Heart left ventricle (tissue), 16 donors: ENCODE measurements around the gene DPH5. TPM values are rescaled to one million over a fixed set of nuclear protein-coding genes. Genes with fewer than 3 reads are reported as not detected.
"Not testable (repeated sequence)": the region's sequence is repeated elsewhere in the genome, so short reads cannot be mapped to it uniquely, and the experiment has no call there.

Source experiments
- ATAC-seq, 4 donors: fragments of 200-7000 bp; cut with Tn5 transposase; one replicate each; pipeline ENCODE4 v1.9.1; 2020 to 2022; ENCODE audit warnings: moderate library complexity in 4 of 4, mild to moderate bottlenecking in 3 of 4, moderate number of reproducible peaks in 1 of 4
- DNase-seq, 5 donors: peaks; one replicate each; pipeline ENCODE4 v3.0.0-alpha.2; 2020
- H3K27ac ChIP-seq, 12 donors: fragments of 200-600 bp; sonication (generic) in 4 of 12; one replicate each; pipeline versions ENCODE4 v1.5.0 to v1.8.0; 2016 to 2022; ENCODE audit warnings: mild to moderate bottlenecking in 2 of 12
- H3K27me3 ChIP-seq, 9 donors: fragments of 200-600 bp; sonication (generic) in 2 of 9; one replicate each; pipeline versions ENCODE4 v1.5.1 to v1.8.0; 2016 to 2022; ENCODE audit warnings: mild to moderate bottlenecking in 3 of 9
- H3K36me3 ChIP-seq, 9 donors: fragments of 200-600 bp; sonication (generic) in 2 of 9; one replicate each; pipeline versions ENCODE4 v1.5.0 to v1.8.0; 2018 to 2022; ENCODE audit warnings: mild to moderate bottlenecking in 2 of 9
- H3K4me1 ChIP-seq, 12 donors: fragments of 200-600 bp; sonication (generic) in 4 of 12; one replicate each; pipeline versions ENCODE4 v1.5.0 to v1.8.0; 2016 to 2022; ENCODE audit warnings: mild to moderate bottlenecking in 3 of 12
- H3K4me3 ChIP-seq, 12 donors: fragments of 200-600 bp; sonication (generic) in 4 of 12; one replicate each; pipeline versions ENCODE4 v1.5.0 to v1.8.0; 2017 to 2022; ENCODE audit warnings: mild to moderate bottlenecking in 9 of 12, moderate library complexity in 4 of 12
- H3K9me3 ChIP-seq, 12 donors: fragments of 200-600 bp; sonication (generic) in 4 of 12; one replicate each; pipeline versions ENCODE4 v1.5.0 to v1.8.0; 2016 to 2022; ENCODE audit warnings: mild to moderate bottlenecking in 1 of 12
- POLR2A ChIP-seq, 2 donors: fragments of 450-650 bp; IDR thresholded peaks; one replicate each; pipeline ENCODE4 v1.6.1; 2017; ENCODE audit warnings: antibody characterized with exemption in 2 of 2, mild to moderate bottlenecking in 2 of 2, moderate library complexity in 2 of 2
- WGBS, 4 donors: extraction: QIAGEN DNeasy Blood & Tissue Kit in 2 of 4; methylation state at CpG; one replicate each; pipeline versions ENCODE4 v1.1.5 to v1.1.7; 2013 to 2018; 5-methylcytosine and 5-hydroxymethylcytosine counted together
- intact Hi-C, 10 donors: fragments of 100-400 bp; cut with DNase I; formaldehyde crosslinking; loops; one replicate each; pipeline versions ENCODE4 v1.11.1 to v1.14.2; 2022
- polyA plus RNA-seq, 2 donors: library from polyadenylated mRNA; stranded (reverse); fragments of 200-250 nt; gene quantifications; one replicate each; pipeline ENCODE4 v1.2.3, GENCODE V29; 2013
- total RNA-seq, 9 donors: library from RNA; depleted of rRNA in 2 of 9; stranded (reverse); fragments of >200 nt in 2 of 9; fragmentation: NEBNext Ultra II Directional in 3 of 9; extraction: Animal tissue kit (Norgen Biotek cat#: 25700) in 3 of 9; gene quantifications; one replicate each; pipeline versions ENCODE4 v1.1.0 to v1.2.4, GENCODE V29; 2016 to 2023
- TF ChIP-seq, protein P1 (sequence below), 12 donors: fragments of 200-600 bp; sonication (generic) in 4 of 12; IDR thresholded peaks; one replicate each; pipeline versions ENCODE4 v1.5.0 to v1.8.0; 2018 to 2022; ENCODE audit warnings: antibody characterized with exemption in 12 of 12, mild to moderate bottlenecking in 5 of 12
- donor health status: ischemic (EF 13 %, LVEDD 7.1; RV severe dilation, severe dysfunction).
- donor health status: healthy with polysubstance abuse.
- donor health status: DM: no; HTN: yes; CAD: no.
- donor health status: DM: no; HTN: no; CAD: no.
- donor health status: ischemic (EF 25% LVEDD 6.9; RV normal size, moderate dysfunction).
- donor health status: ischemic (EF 25% LVEDD 5.7; RV mildly dilated, moderate dysfunction).
- donor health status: healthy.
- donor health status: DM: yes; HTN: yes; CAD: no.
- donor health status: ischemic (EF 35%, LVEDD 5.7; RV mildly dilated, moderate dysfunction).
- donor health status: nonischemic (EF 11% LVEDD 7.7; RV severe dilation, severe dysfunction).
- donor health status: DM: yes; HTN: yes; CAD: no.
- donor health status: PGD.
- donor health status: ischemic (EF 29% LVEDD 5.4; RV normal size, mild dysfunction).
- donor health status: nonischemic (EF 23%, LVEDD 6.1; RV moderate dilation, normal function).

DPH5 gene
- total and polyA plus RNA-seq, 11 donors = 14.8 to 38.1 (median 28.3) TPM

GRCh38 chr1:100959502-100960060 lies 66.0 kb downstream of the DPH5 start:
- Histone ChIP-seq H3K36me3 (peaks cover 0 to 12% (median 0%) of the 10 kb centered on the region in 9 donors), H3K4me3 (no peak overlapping the region), H3K27me3 (no peaks in the 10 kb centered on the region), H3K27ac (no peak overlapping the region), H3K9me3 (no peaks in the 10 kb centered on the region), H3K4me1 (peaks cover 0 to 13% (median 0%) of the 10 kb centered on the region in 12 donors)
- TF ChIP-seq, protein P1, sequence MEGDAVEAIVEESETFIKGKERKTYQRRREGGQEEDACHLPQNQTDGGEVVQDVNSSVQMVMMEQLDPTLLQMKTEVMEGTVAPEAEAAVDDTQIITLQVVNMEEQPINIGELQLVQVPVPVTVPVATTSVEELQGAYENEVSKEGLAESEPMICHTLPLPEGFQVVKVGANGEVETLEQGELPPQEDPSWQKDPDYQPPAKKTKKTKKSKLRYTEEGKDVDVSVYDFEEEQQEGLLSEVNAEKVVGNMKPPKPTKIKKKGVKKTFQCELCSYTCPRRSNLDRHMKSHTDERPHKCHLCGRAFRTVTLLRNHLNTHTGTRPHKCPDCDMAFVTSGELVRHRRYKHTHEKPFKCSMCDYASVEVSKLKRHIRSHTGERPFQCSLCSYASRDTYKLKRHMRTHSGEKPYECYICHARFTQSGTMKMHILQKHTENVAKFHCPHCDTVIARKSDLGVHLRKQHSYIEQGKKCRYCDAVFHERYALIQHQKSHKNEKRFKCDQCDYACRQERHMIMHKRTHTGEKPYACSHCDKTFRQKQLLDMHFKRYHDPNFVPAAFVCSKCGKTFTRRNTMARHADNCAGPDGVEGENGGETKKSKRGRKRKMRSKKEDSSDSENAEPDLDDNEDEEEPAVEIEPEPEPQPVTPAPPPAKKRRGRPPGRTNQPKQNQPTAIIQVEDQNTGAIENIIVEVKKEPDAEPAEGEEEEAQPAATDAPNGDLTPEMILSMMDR (IDR thresholded peaks at IDR 0.05) = no peak
- no peak for TF ChIP-seq POLR2A (IDR thresholded peaks at IDR 0.05)
- intact Hi-C loops = no loop called here
- DNase-seq (no peak), ATAC-seq (no peak)
- 67 to 88% (median 77%) methylated on average over 5 of the region's 5 CpGs for WGBS, 4 donors

DNA sequence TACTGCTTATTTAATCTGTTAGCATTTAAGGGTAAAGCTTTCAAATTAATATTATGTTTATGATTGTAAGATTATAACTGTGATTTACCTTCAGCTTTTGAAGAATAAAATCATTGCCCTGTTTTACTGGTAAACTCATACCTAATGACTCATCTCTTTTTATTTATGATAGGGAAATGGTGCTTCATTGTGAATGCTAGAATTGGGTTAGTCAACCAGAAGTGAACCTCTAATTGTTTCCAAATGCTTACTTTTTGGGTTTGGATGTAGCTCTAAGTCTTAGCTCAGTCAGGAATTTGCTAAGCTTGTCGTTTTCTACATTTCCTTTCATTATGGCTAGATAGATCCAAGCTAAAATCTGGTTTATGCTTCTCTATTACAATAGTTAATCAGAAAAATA lies 70.3 kb downstream of the DPH5 start:
- peak overlapping the region in 1 of 12 donors; percentile 7 for H3K27ac ChIP-seq
- 49 to 67% (median 57%) methylated on average over 1 of the region's 1 CpG for WGBS, 4 donors
- peaks cover 0 to 18% (median 0%) of the 10 kb centered on the region in 12 donors for H3K4me1 ChIP-seq
- H3K27me3 ChIP-seq = no peaks in the 10 kb centered on the region
- no peaks in the 10 kb centered on the region for H3K9me3 ChIP-seq
- ATAC-seq (peak in 1 of 4 donors; percentile 63), DNase-seq (no peak)
- no peak for TF ChIP-seq POLR2A (IDR thresholded peaks at IDR 0.05)
- TF ChIP-seq, protein P1 (IDR thresholded peaks at IDR 0.05) = no peak
- H3K4me3 ChIP-seq = no peak overlapping the region
- intact Hi-C loops = no loop called here
- H3K36me3 ChIP-seq = peaks cover 0 to 17% (median 9%) of the 10 kb centered on the region in 9 donors

DNA sequence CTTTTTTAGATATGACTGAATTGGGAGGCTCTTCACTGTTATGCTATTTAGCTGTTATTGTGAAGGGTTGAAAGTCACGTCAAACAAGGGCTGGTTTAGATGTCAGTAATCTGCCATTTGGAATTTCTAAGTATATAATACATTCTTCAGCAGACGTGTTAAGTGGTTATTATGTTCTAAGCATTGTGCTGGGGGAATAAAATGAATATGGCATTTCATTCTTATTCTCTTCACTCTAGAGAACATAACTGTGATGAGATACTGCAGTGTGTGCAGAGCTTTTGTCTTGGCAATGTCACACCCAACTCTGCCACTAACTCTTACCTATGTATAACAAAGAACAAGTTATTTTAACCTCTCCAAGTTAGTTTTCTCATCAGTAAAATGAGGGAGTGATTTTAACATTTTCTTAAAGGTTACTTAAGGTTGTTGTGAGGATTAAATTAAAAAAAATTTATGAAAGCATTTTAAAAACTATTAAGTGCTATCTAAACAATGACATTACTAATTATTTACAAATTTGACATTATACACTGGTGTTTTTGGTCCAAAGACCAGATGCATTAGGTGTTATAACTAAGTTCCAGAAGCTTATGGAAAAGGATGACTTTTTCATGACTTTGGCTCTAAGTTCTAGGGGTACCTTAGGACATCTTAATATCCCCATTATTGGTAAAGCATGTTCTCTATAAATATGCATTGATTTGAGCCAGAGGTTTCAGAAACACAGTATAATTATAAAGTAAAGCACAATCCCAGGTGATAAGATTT lies 71.4 kb downstream of the DPH5 start:
- TF ChIP-seq, protein P1 (IDR thresholded peaks at IDR 0.05) = no peak
- no peak for TF ChIP-seq POLR2A (IDR thresholded peaks at IDR 0.05)
- H3K27me3 ChIP-seq = no peaks in the 10 kb centered on the region
- H3K36me3 ChIP-seq = peaks cover 0 to 17% (median 9%) of the 10 kb centered on the region in 9 donors
- intact Hi-C loops = no loop called here
- H3K9me3 ChIP-seq = no peaks in the 10 kb centered on the region
- no peak overlapping the region for H3K4me3 ChIP-seq
- whole genome bisulfite sequencing, 4 donors = 67 to 85% (median 80%) methylated on average over 2 of the region's 2 CpGs
- H3K27ac ChIP-seq = no peak overlapping the region
- DNase-seq (no peak), ATAC-seq (no peak)
- peaks cover 0 to 29% (median 2%) of the 10 kb centered on the region in 12 donors for H3K4me1 ChIP-seq

DNA sequence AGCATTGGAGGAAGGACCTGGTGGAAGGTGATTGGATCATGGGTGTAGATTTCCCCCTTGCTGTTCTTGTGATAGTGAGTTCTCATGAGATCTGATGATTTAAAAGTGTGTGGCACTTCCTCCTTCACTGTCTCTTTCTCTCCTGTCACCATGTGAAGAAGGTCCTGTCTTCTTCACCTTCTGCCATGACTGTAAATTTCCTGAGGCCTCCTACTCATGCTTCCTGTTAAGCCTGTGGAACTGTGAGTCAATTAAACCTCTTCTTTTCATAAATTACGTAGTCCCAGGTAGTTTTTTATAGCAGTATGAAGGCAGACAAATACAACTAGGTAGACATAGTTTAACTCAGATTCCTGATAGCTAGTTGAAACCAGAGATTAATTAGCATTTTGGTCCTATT lies 72.6 kb downstream of the DPH5 start:
- H3K9me3 ChIP-seq, H3K4me3 ChIP-seq, H3K27me3 ChIP-seq, intact Hi-C loops, H3K27ac ChIP-seq, ATAC-seq, DNase-seq: not testable (repeated sequence)
- 84 to 93% (median 88%) methylated on average over 1 of the region's 1 CpG for WGBS, 4 donors
- H3K36me3 ChIP-seq = peaks cover 0 to 25% (median 9%) of the 10 kb centered on the region in 9 donors
- peaks cover 0 to 35% (median 2%) of the 10 kb centered on the region in 12 donors for H3K4me1 ChIP-seq
